ENCODE results near the gene LHFPL3. TPM values are rescaled to one million over a fixed set of nuclear protein-coding genes. Genes with fewer than 3 reads are reported as not detected.

The LHFPL3 gene
- total and polyA plus RNA-seq, 2 experiments from 2014 or later, result not detected

GRCh38 chr7:104823177-104823576 is 494.8 kb downstream of the LHFPL3 start:
- DNase-seq (ENCODE audit: low read depth in 1 of 2, low spot score in 1 of 2), result no peak
- Histone ChIP-seq H3K9me3 (ENCODE audit: low read depth) (no peaks in the 10 kb centered on the region), H3K27ac (no peak overlapping the region), H3K36me3 (no peaks in the 10 kb centered on the region), H3K4me3 (no peak overlapping the region), H3K4me1 (ENCODE audit: low read depth) (no peaks in the 10 kb centered on the region), H3K27me3 (no peaks in the 10 kb centered on the region)
- TF ChIP-seq, protein P1, sequence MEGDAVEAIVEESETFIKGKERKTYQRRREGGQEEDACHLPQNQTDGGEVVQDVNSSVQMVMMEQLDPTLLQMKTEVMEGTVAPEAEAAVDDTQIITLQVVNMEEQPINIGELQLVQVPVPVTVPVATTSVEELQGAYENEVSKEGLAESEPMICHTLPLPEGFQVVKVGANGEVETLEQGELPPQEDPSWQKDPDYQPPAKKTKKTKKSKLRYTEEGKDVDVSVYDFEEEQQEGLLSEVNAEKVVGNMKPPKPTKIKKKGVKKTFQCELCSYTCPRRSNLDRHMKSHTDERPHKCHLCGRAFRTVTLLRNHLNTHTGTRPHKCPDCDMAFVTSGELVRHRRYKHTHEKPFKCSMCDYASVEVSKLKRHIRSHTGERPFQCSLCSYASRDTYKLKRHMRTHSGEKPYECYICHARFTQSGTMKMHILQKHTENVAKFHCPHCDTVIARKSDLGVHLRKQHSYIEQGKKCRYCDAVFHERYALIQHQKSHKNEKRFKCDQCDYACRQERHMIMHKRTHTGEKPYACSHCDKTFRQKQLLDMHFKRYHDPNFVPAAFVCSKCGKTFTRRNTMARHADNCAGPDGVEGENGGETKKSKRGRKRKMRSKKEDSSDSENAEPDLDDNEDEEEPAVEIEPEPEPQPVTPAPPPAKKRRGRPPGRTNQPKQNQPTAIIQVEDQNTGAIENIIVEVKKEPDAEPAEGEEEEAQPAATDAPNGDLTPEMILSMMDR (IDR thresholded peaks at IDR 0.05; ENCODE audit: low read depth, low read length), result no peak

GRCh38 chr7:104825099-104825498 is 496.7 kb downstream of the LHFPL3 start:
- H3K4me1 ChIP-seq (ENCODE audit: low read depth), result no peaks in the 10 kb centered on the region
- H3K27ac ChIP-seq, result no peak overlapping the region
- H3K27me3 ChIP-seq, result no peaks in the 10 kb centered on the region
- H3K9me3 ChIP-seq (ENCODE audit: low read depth), result no peaks in the 10 kb centered on the region
- TF ChIP-seq, protein P1 (IDR thresholded peaks at IDR 0.05; ENCODE audit: low read depth, low read length), result no peak
- no peak for DNase-seq (ENCODE audit: low read depth in 1 of 2, low spot score in 1 of 2)
- no peak overlapping the region for H3K4me3 ChIP-seq
- H3K36me3 ChIP-seq, result no peaks in the 10 kb centered on the region

DNA sequence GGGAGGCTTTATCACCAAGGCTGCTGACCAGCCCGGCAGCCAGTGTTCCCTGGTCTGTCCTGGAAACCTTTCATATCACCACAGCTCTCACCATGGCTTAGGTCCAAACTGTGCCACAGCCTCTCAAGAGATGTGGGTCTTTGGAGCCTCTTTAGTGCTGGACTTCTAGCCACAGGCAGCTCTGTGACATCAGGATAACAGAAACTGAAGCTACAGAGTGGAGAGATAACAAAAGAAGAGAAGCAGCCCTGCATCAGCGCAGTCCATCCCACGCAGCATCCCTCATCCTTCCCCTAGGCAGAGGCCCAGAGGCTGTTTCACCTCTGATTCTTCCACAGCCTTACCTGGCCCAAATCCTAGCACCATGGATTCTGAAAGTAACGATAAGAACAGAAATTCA is 497.7 kb downstream of the LHFPL3 start:
- Histone ChIP-seq H3K27ac (no peak overlapping the region), H3K4me1 (ENCODE audit: low read depth) (no peaks in the 10 kb centered on the region), H3K4me3 (no peak overlapping the region), H3K27me3 (no peaks in the 10 kb centered on the region), H3K36me3 (no peaks in the 10 kb centered on the region), H3K9me3 (ENCODE audit: low read depth) (no peaks in the 10 kb centered on the region)
- TF ChIP-seq, protein P1 (IDR thresholded peaks at IDR 0.05; ENCODE audit: low read depth, low read length), result no peak
- DNase-seq (ENCODE audit: low read depth in 1 of 2, low spot score in 1 of 2), result no peak

- no peak overlapping the region for H3K4me3 ChIP-seq
- no peak overlapping the region for H3K27ac ChIP-seq
- no peaks in the 10 kb centered on the region for H3K4me1 ChIP-seq (ENCODE audit: low read depth)
- no peak for DNase-seq (ENCODE audit: low read depth in 1 of 2, low spot score in 1 of 2)
- no peaks in the 10 kb centered on the region for H3K36me3 ChIP-seq
- TF ChIP-seq, protein P1 (IDR thresholded peaks at IDR 0.05; ENCODE audit: low read depth, low read length), result no peak
- no peaks in the 10 kb centered on the region for H3K27me3 ChIP-seq
- H3K9me3 ChIP-seq (ENCODE audit: low read depth), result no peaks in the 10 kb centered on the region
These were observed 508.6 kb downstream of the LHFPL3 start for GRCh38 chr7:104836976-104837375.

- Histone ChIP-seq H3K4me1 (ENCODE audit: low read depth) (no peaks in the 10 kb centered on the region), H3K4me3 (no peak overlapping the region), H3K36me3 (no peaks in the 10 kb centered on the region), H3K27ac (no peak overlapping the region), H3K27me3 (no peaks in the 10 kb centered on the region), H3K9me3 (ENCODE audit: low read depth) (no peaks in the 10 kb centered on the region)
- TF ChIP-seq, protein P1 (IDR thresholded peaks at IDR 0.05; ENCODE audit: low read depth, low read length), result no peak
- DNase-seq (ENCODE audit: low read depth in 1 of 2, low spot score in 1 of 2), result no peak
These were observed 510.3 kb downstream of the LHFPL3 start for GRCh38 chr7:104838537-104839299.
